SK-N-SH (cell line): ENCODE results near the gene ETS1. TPM values are rescaled to one million over a fixed set of nuclear protein-coding genes. Genes with fewer than 3 reads are reported as not detected.

ENCODE experiments used
- CTCF ChIA-PET: fragments of 300-600, 350-600 bp; formaldehyde crosslinking; extraction: SDS; loops from one replicate; lab custom pipeline; 2021; lab: Yijun Ruan, JAX
- POLR2A ChIA-PET: fragments of 350-600 bp; sonication (Branson Sonifier 250); formaldehyde crosslinking; extraction: SDS; loops from one replicate; lab custom pipeline; 2020; ENCODE audit warnings: antibody characterized with exemption, inconsistent platforms; lab: Yijun Ruan, JAX
- DNase-seq: peaks from one replicate; pipeline ENCODE4 v3.0.0; 2012
- H2AFZ ChIP-seq: fragments of 200-600 bp; sonication (generic); 2 replicates; pipeline ENCODE4 v1.8.1; 2016; ENCODE audit warnings: antibody characterized with exemption, mild to moderate bottlenecking, low read depth
- H3F3A ChIP-seq: fragments of 200-600 bp; sonication (generic); replicated peaks from 2 replicates; pipeline ENCODE3; 2016; ENCODE audit warnings: antibody characterized with exemption, mild to moderate bottlenecking; ENCODE audit not compliant: insufficient read depth
- H3K27ac ChIP-seq, 2 experiments: fragments of 200-500 bp in 1 of 2; fragments of 200-600 bp in 1 of 2; sonication (Bioruptor generic) in 1 of 2; sonication (generic), shearing (Covaris generic) in 1 of 2; 2 replicates each; pipeline versions ENCODE4 v1.5.1 to v1.6.1; 2014 to 2016; ENCODE audit warnings: low read depth in 2 of 2, inconsistent platforms in 1 of 2, low read length in 1 of 2, mild to moderate bottlenecking in 1 of 2, mixed read lengths in 1 of 2
- H3K27me3 ChIP-seq: fragments of 200-600 bp; sonication (generic), shearing (Covaris generic); 2 replicates; pipeline ENCODE4 v1.6.1; 2016; ENCODE audit warnings: mixed run types; ENCODE audit not compliant: insufficient read depth
- H3K36me3 ChIP-seq, 2 experiments: fragments of 200-500 bp in 1 of 2; fragments of 200-600 bp in 1 of 2; sonication (Bioruptor generic) in 1 of 2; sonication (generic) in 1 of 2; replicated peaks in 1 of 2; 2 replicates each; pipeline versions ENCODE3 to v1.5.1; 2014 to 2016; ENCODE audit warnings: low read length in 1 of 2, mild to moderate bottlenecking in 1 of 2; ENCODE audit not compliant: insufficient read depth in 2 of 2, control insufficient read depth in 1 of 2
- H3K4me1 ChIP-seq, 2 experiments: fragments of 200-500 bp in 1 of 2; fragments of 200-600 bp in 1 of 2; sonication (Bioruptor generic) in 1 of 2; sonication (generic), shearing (Covaris generic) in 1 of 2; 2 replicates each; pipeline versions ENCODE4 v1.5.1 to v1.6.1; 2014 to 2016; ENCODE audit warnings: low read depth in 1 of 2, low read length in 1 of 2, mixed run types in 1 of 2; ENCODE audit not compliant: insufficient read depth in 2 of 2, control insufficient read depth in 1 of 2
- H3K4me2 ChIP-seq: fragments of 200-600 bp; sonication (generic), shearing (Covaris generic); 2 replicates; pipeline ENCODE4 v1.6.1; 2017; ENCODE audit warnings: mixed run types
- H3K4me3 ChIP-seq, 2 experiments: fragments of 200-500 bp in 1 of 2; fragments of 200-600 bp in 1 of 2; sonication (Bioruptor generic) in 1 of 2; sonication (generic), shearing (Covaris generic) in 1 of 2; 2 replicates each; pipeline versions ENCODE4 v1.5.1 to v1.8.1; 2014 to 2016; ENCODE audit warnings: low read depth in 2 of 2, inconsistent platforms in 1 of 2, low read length in 1 of 2, mild to moderate bottlenecking in 1 of 2, mixed read lengths in 1 of 2, moderate library complexity in 1 of 2
- H3K79me2 ChIP-seq: fragments of 200-600 bp; sonication (generic); 2 replicates; pipeline ENCODE4 v1.8.1; 2017; ENCODE audit warnings: mild to moderate bottlenecking; ENCODE audit not compliant: insufficient read depth
- H3K9ac ChIP-seq: fragments of 200-600 bp; sonication (generic); 2 replicates; pipeline ENCODE4 v1.6.1; 2017; ENCODE audit warnings: mixed run types
- H3K9me2 ChIP-seq: fragments of 200-600 bp; sonication (generic); 2 replicates; pipeline ENCODE4 v1.6.1; 2017; ENCODE audit warnings: mixed run types
- H3K9me3 ChIP-seq: fragments of 200-600 bp; sonication (generic); 2 replicates; pipeline ENCODE4 v1.6.1; 2017; ENCODE audit warnings: mixed run types, mild to moderate bottlenecking, moderate library complexity
- H4K20me1 ChIP-seq: fragments of 200-600 bp; sonication (generic); 2 replicates; pipeline ENCODE4 v1.6.1; 2017; ENCODE audit warnings: mild to moderate bottlenecking, mixed run types; ENCODE audit not compliant: insufficient read depth
- CHD2 ChIP-seq: fragments of 150-350 bp; IDR thresholded peaks from 2 replicates; pipeline ENCODE4 v1.6.1; 2018; ENCODE audit warnings: low read length; ENCODE audit not compliant: partially characterized antibody
- ELF1 ChIP-seq: IDR thresholded peaks from 2 replicates; pipeline ENCODE4 v1.4.0; 2012
- EP300 ChIP-seq, 2 experiments: IDR thresholded peaks; 2 replicates each; pipeline versions ENCODE4 v1.4.0 to v1.6.1; 2012; ENCODE audit warnings: borderline replicate concordance in 1 of 2, low read depth in 1 of 2, low read length in 1 of 2
- EZH2phosphoT487 ChIP-seq: fragments of 200-600 bp; sonication (generic); IDR thresholded peaks from 2 replicates; pipeline ENCODE4 v1.6.1; 2017; ENCODE audit warnings: low read depth, mixed run types, mild to moderate bottlenecking, antibody characterized with exemption, moderate library complexity, borderline replicate concordance
- FOXJ3 ChIP-seq: sonication (generic); formaldehyde crosslinking; IDR thresholded peaks from 2 replicates; pipeline ENCODE4 v1.5.1; 2020; ENCODE audit warnings: mild to moderate bottlenecking, missing genetic modification reagents
- GABPA ChIP-seq: IDR thresholded peaks from 2 replicates; pipeline ENCODE4 v1.4.0; 2012; ENCODE audit warnings: low read depth, mild to moderate bottlenecking
- GATA2 ChIP-seq: sonication (generic); formaldehyde crosslinking; IDR thresholded peaks from 2 replicates; pipeline ENCODE4 v1.5.0; 2020; ENCODE audit warnings: mild to moderate bottlenecking, missing genetic modification reagents
- IRF3 ChIP-seq: fragments of 150-350 bp; IDR thresholded peaks from 2 replicates; pipeline ENCODE4 v1.6.1; 2016; ENCODE audit warnings: mild to moderate bottlenecking, low read depth, low read length
- JUND ChIP-seq: IDR thresholded peaks from 2 replicates; pipeline ENCODE4 v1.4.0; 2012
- MEF2A ChIP-seq: IDR thresholded peaks from 2 replicates; pipeline ENCODE4 v1.4.0; 2012; ENCODE audit warnings: low read depth, borderline replicate concordance
- NFIC ChIP-seq: IDR thresholded peaks from 2 replicates; pipeline ENCODE4 v1.4.0; 2012; ENCODE audit warnings: borderline replicate concordance
- NRF1 ChIP-seq: IDR thresholded peaks from 2 replicates; pipeline ENCODE4 v1.6.1; 2012; ENCODE audit warnings: low read depth, mild to moderate bottlenecking, low read length
- PBX3 ChIP-seq: IDR thresholded peaks from 2 replicates; pipeline ENCODE4; 2012
- POLR2AphosphoS5 ChIP-seq: IDR thresholded peaks from 2 replicates; pipeline ENCODE4 v1.6.1; 2012; ENCODE audit warnings: low read depth, low read length
- RAD21 ChIP-seq: IDR thresholded peaks from 2 replicates; pipeline ENCODE4 v1.6.1; 2012; ENCODE audit warnings: mild to moderate bottlenecking, low read length
- RCOR1 ChIP-seq: fragments of 150-350 bp; IDR thresholded peaks from 2 replicates; pipeline ENCODE4 v1.6.1; 2017; ENCODE audit warnings: antibody characterized with exemption, low read length
- REST ChIP-seq: IDR thresholded peaks from 2 replicates; pipeline ENCODE4 v1.6.1; 2012; ENCODE audit warnings: mild to moderate bottlenecking, low read depth, low read length, moderate library complexity
- SMC3 ChIP-seq: IDR thresholded peaks from 2 replicates; pipeline ENCODE4 v1.6.1; 2012; ENCODE audit warnings: low read depth, low read length, improper control_type of control experiment
- TCF12 ChIP-seq: IDR thresholded peaks from 2 replicates; pipeline ENCODE4 v1.4.0; 2012
- YY1 ChIP-seq: IDR thresholded peaks from 2 replicates; pipeline ENCODE4 v1.4.0; 2012; ENCODE audit warnings: low read depth, mild to moderate bottlenecking
- WGBS: methylation state at CpG from one replicate; pipeline ENCODE4 v1.1.6; 2017; ENCODE audit warnings: low lambda C conversion rate; 5-methylcytosine and 5-hydroxymethylcytosine counted together
- polyA plus RNA-seq, 3 experiments: library from polyadenylated mRNA; depleted of rRNA; stranded (reverse); fragments of >200 nt; gene quantifications; 2 replicates each; pipeline ENCODE4 v1.2.3, GENCODE V29; 2012

ETS1 gene
- polyA plus RNA-seq, 1 of the 3 experiments (the other 2 are of a cell fraction): 14.5 TPM

- POLR2A ChIA-PET: no interaction called here
- TF ChIP-seq SMC3: peak; percentile 26; the same call in 1 of the 2 replicates
- TF ChIP-seq RAD21: peak; percentile 51
- no peak for TF ChIP-seq CHD2
- Histone ChIP-seq H3K9me3 (no peaks in the 10 kb centered on the region), H2AFZ (no peak overlapping the region), H3K9me2 (no peaks in the 10 kb centered on the region), H3K4me1 (no peaks in the 10 kb centered on the region; a peak in 1 of 4 replicates), H3K27me3 (no peaks in the 10 kb centered on the region), H3K27ac (no peak overlapping the region), H3F3A (no peaks in the 10 kb centered on the region), H3K9ac (no peak overlapping the region), H3K4me3 (no peak overlapping the region), H3K36me3 (no peaks in the 10 kb centered on the region), H3K79me2 (no peaks in the 10 kb centered on the region), H4K20me1 (no peaks in the 10 kb centered on the region), H3K4me2 (no peak overlapping the region)
- DNase-seq: no peak
- WGBS: 71% methylated on average over 10 of the region's 10 CpGs
- CTCF ChIA-PET: interaction anchor here (0.9 to 2.3 kb wide), 6 partner anchors 13 to 263 kb away, joined by 3 to 11 read pairs (median 4); no protein-coding TSS in a partner anchor
These were observed 33.5 kb downstream of the ETS1 start for GRCh38 chr11:128553662-128554362.

- Histone ChIP-seq H3K27ac (no peak overlapping the region), H3K27me3 (no peaks in the 10 kb centered on the region), H3K4me1 (no peaks in the 10 kb centered on the region; a peak in 1 of 4 replicates), H3K9ac (no peak overlapping the region), H4K20me1 (no peaks in the 10 kb centered on the region), H2AFZ (no peak overlapping the region), H3K4me2 (no peak overlapping the region), H3K9me3 (no peaks in the 10 kb centered on the region), H3K4me3 (no peak overlapping the region), H3F3A (no peaks in the 10 kb centered on the region), H3K9me2 (no peaks in the 10 kb centered on the region), H3K79me2 (no peaks in the 10 kb centered on the region), H3K36me3 (no peaks in the 10 kb centered on the region)
- CTCF ChIA-PET: interaction anchor here (1.3 to 2.3 kb wide), 2 partner anchors 76 to 263 kb away, joined by 3 to 11 read pairs; no protein-coding TSS in a partner anchor
- 91% methylated on average over 14 of the region's 14 CpGs for WGBS
- TF ChIP-seq NFIC: no peak
- no peak for TF ChIP-seq FOXJ3 (CRISPR knock-in tag)
- no peak for TF ChIP-seq GATA2 (CRISPR knock-in tag)
- TF ChIP-seq RCOR1: no peak
- TF ChIP-seq CHD2: no peak
- TF ChIP-seq YY1: no peak
- no peak for TF ChIP-seq GABPA
- TF ChIP-seq IRF3: no peak
- no peak for TF ChIP-seq SMC3
- TF ChIP-seq POLR2AphosphoS5: no peak
- no peak for TF ChIP-seq PBX3
- TF ChIP-seq NRF1: no peak
- no peak for TF ChIP-seq JUND
- TF ChIP-seq REST: no peak
- no peak for TF ChIP-seq TCF12
- no peak for TF ChIP-seq MEF2A
- TF ChIP-seq EP300 (IDR thresholded peaks at IDR 0.05; ENCODE audit: borderline replicate concordance in 1 of 2, low read depth in 1 of 2, low read length in 1 of 2): no peak
- no peak for TF ChIP-seq RAD21
- TF ChIP-seq ELF1: no peak
- no peak for TF ChIP-seq EZH2phosphoT487
- DNase-seq: no peak
- POLR2A ChIA-PET: no interaction called here
These were observed 34.3 kb downstream of the ETS1 start for GRCh38 chr11:128552783-128553661.
